ENCODE results near the gene MTHFD2L. TPM values are rescaled to one million over a fixed set of nuclear protein-coding genes. Genes with fewer than 3 reads are reported as not detected.

The MTHFD2L gene
- total RNA-seq, 1 donor from 2014 or later, result 14.6 TPM

GRCh38 chr4:74258963-74259362, 101.0 kb downstream of the MTHFD2L start:
- Mint-ChIP-seq H3K9me3 (no peaks in the 10 kb centered on the region), H3K36me3 (no peaks in the 10 kb centered on the region), H3K27ac (no peak overlapping the region), H3K4me1 (ENCODE audit: unreplicated experiment) (no peaks in the 10 kb centered on the region), H3K4me3 (no peak overlapping the region), H3K27me3 (no peaks in the 10 kb centered on the region)
- no peak for TF ChIP-seq CTCF (conservative IDR thresholded peaks at IDR 0.05)
- no peak for DNase-seq (ENCODE audit: extremely low spot score, unreplicated experiment)

GRCh38 chr4:74260036-74260435, 102.1 kb downstream of the MTHFD2L start:
- Mint-ChIP-seq H3K27ac (no peak overlapping the region), H3K4me3 (no peak overlapping the region), H3K9me3 (no peaks in the 10 kb centered on the region), H3K4me1 (ENCODE audit: unreplicated experiment) (no peaks in the 10 kb centered on the region), H3K27me3 (no peaks in the 10 kb centered on the region), H3K36me3 (no peaks in the 10 kb centered on the region)
- TF ChIP-seq CTCF (conservative IDR thresholded peaks at IDR 0.05), result no peak
- no peak for DNase-seq (ENCODE audit: extremely low spot score, unreplicated experiment)

GRCh38 chr4:74262522-74262921, 104.6 kb downstream of the MTHFD2L start:
- no peak for DNase-seq (ENCODE audit: extremely low spot score, unreplicated experiment)
- no peaks in the 10 kb centered on the region for H3K4me1 Mint-ChIP-seq (ENCODE audit: unreplicated experiment)
- H3K27me3 Mint-ChIP-seq, result no peaks in the 10 kb centered on the region
- no peaks in the 10 kb centered on the region for H3K9me3 Mint-ChIP-seq
- no peak for TF ChIP-seq CTCF (conservative IDR thresholded peaks at IDR 0.05)
- no peak overlapping the region for H3K4me3 Mint-ChIP-seq
- no peak overlapping the region for H3K27ac Mint-ChIP-seq
- no peaks in the 10 kb centered on the region for H3K36me3 Mint-ChIP-seq

- no peak for TF ChIP-seq CTCF (conservative IDR thresholded peaks at IDR 0.05)
Observed at GRCh38 chr4:74263551-74263950, 105.6 kb downstream of the MTHFD2L start.

GRCh38 chr4:74266081-74266480, 108.2 kb downstream of the MTHFD2L start:
- TF ChIP-seq CTCF (conservative IDR thresholded peaks at IDR 0.05), result no peak

More at GRCh38 chr4:74263551-74263950, 105.6 kb downstream of the MTHFD2L start:
- Mint-ChIP-seq H3K4me3 (no peak overlapping the region), H3K36me3 (no peaks in the 10 kb centered on the region), H3K27ac (no peak overlapping the region), H3K27me3 (no peaks in the 10 kb centered on the region), H3K9me3 (no peaks in the 10 kb centered on the region), H3K4me1 (ENCODE audit: unreplicated experiment) (no peaks in the 10 kb centered on the region)
- no peak for DNase-seq (ENCODE audit: extremely low spot score, unreplicated experiment)

More at GRCh38 chr4:74266081-74266480, 108.2 kb downstream of the MTHFD2L start:
- Mint-ChIP-seq H3K27me3 (no peaks in the 10 kb centered on the region), H3K4me3 (no peak overlapping the region), H3K9me3 (no peaks in the 10 kb centered on the region), H3K27ac (no peak overlapping the region), H3K4me1 (ENCODE audit: unreplicated experiment) (no peaks in the 10 kb centered on the region), H3K36me3 (no peaks in the 10 kb centered on the region)
- DNase-seq (ENCODE audit: extremely low spot score, unreplicated experiment), result no peak

Data from type B pancreatic cell (in vitro differentiated cells).